HG02973 (cell line): ENCODE results near the gene SIX1.

Experiments used
- ATAC-seq: cut with Tn5 transposase; IDR thresholded peaks from one replicate; pipeline ENCODE4 v1.9.1; 2021; ENCODE audit warnings: moderate library complexity; ENCODE audit not compliant: unreplicated experiment

Gene SIX1

DNA sequence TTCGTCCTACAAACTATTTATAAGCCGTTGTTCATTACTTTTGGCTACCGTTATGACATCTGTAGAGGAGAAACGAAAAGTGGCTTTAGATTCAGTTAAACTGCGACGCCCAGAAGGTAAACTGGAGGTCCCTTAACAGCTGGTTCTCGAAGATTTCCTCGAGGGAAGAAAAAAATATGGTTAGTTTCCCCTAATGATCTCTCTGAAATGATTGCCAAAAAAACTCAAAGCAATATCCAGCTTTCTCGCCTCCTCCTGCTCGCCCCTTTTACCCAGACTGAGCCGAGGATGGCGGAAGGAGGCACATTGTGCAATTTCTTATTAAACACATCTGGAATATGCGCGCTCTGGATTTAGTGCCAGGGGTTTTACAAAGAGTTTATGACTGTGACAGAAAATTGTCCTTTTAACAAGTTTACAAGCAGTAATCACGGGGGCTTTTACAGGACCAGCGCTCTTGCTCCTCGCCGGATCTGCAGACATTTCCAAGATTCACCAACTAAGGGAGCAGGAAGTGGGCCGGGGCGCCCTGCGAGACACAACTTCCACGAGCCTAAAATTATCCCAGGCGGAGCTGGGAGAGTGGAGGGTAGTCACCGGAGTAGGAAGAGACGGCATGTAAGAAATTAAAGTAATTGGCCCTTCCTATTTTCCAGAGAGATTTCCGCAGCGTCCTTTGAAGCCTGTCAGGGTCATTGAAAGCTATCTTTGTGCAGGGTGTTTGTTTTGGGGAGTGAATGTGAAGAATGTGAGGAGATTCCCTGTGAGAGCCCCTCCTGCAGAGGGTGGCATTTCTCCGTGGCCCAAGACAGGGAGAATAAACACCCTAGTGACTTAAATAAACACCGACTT, 5.6 kb downstream of the SIX1 start:
- ATAC-seq, result no peak

DNA sequence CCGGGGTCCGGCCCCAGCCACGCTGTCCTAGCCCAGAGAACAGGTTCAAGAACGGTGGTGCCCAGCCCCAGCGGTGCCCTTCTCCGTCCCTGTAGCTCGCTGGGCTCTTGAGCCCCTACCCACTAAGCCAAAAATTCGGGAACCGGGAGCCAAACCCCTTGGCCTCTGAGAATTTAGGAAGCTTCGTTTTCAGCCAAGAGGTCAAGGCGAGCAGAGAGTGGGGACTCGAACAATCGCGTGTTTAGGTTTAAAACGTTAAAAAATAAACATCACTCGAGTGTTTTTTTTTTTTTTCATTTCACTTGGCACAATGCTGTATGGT, 6.2 kb downstream of the SIX1 start:
- ATAC-seq, result no peak

DNA sequence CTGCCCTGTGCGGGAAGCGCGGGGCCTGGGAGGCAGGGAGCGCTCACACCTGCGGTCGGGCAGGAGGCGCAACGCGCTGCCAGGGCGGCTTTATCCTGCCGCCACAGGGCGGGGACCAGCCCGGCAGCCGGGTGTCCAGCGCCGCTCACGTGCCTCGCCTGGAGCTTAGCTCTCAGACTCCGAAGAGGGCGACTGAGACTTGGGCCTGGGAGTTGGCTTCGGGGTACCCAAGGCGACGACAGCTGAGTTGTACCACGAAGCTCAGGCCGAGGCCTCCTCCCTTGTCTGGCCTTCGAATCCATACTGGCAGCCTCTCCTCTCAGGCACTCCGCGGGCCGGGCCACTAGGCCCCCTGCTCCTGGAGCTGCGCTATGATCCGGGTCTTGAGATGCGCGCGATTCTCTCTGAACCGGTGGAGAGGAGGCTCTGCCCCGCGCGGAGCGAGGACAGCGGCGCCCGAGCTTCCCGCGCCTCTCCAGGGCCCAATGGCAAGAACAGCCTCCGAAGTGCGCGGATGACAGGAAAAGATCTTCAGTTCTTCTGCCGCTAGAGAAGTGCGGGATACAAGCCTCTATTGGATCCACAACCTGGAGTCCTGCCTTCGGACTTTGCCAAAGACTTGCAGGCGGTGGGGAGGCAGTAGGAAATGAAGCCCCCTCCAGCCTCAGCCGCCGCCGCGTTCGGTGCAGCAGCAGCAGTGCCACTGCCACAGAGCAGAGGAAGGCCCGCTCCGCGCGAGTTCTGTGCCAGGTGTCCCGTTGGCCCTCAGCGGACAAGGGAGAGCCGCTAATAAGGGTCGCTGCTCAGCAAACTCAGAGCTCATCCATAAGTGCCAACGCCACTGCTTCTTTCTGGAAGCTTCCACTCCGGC, 6.8 kb downstream of the SIX1 start:
- ATAC-seq, result no peak

DNA sequence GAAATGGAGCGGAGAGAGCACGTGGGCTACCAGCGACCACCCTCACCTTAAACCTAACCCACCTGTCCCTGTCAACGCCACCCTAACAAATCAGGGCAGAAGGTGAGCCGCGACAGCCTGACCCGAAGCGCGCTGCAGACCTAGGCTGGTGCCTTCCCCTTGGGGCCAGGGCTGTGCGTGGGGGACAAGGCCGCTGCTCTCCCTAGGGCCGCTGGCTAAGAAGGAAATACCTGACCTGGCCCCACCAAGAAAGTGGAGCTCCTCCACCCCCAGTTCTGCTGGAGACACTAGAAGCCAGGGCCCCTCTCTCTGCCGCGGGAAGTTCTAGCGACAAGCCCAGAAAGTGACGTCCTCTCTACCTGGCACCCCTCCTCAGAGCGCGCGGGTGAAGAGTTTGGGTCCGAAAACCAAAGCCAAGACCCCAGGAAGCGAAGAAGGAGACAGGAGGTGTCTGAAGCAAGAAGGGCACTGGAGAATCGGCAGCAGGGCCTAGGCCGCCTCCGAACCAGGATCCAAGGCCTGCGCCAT, 7.5 kb downstream of the SIX1 start:
- no peak for ATAC-seq

DNA sequence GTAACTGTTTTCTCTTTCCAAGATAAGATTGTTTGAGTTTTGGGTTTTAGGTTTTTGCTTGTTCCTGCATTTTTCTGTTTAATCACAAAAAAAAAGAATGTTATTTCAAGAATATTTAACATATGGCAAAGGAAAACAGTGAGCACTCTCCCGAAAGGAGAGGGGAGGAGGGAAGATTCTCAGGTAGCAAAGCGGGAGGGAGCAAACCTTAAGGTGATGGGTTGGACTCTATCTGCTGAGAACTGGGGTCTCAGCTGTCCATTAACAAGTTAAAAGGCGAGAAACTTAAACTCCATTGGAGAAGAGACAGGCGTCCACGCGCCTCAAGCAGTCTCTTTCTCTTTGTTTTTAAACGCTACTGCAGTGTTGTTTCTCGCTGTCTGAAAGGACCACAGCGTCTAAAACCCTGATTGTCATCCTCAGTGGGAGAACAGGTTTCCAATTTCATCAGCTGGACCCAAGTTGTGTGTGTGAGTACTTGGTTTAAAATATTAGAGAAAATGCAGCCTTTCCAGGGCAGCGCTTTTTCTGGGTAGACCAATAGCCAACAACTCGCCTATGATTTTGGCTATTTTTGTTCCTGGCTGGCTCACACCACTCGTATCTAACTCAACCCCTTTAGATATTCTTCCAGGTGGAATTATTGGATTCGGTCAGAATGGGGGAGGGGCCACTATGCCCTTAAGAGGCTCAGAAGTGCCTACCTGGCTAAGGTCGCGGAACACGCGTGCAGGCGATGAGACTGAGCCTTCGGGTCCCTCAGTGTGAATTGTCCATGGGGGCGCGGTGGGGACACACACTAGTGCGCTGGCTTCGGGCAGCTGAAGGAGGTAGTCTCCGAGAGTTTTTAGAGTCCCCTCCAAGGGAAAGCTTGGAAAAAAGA, 8.2 kb downstream of the SIX1 start:
- no peak for ATAC-seq

DNA sequence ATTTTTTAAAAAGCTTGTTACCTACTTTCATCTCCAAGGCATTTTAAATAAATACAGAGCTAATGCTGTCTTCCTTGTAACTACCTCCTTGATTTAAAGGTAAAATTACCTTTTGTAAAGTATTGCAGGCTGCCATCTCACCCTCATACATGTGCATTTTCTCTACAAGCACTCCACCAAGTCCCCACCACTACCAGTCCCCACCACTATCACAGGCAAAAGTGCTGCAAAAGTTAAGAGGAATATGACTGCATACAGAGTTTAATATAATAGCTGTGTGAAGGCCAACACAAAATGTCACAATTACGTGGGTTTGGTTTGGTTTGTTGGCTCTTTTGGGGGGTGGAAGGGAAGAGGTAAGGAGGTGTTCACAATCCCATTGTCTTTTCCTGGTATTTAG, 9.6 kb downstream of the SIX1 start:
- no peak for ATAC-seq

DNA sequence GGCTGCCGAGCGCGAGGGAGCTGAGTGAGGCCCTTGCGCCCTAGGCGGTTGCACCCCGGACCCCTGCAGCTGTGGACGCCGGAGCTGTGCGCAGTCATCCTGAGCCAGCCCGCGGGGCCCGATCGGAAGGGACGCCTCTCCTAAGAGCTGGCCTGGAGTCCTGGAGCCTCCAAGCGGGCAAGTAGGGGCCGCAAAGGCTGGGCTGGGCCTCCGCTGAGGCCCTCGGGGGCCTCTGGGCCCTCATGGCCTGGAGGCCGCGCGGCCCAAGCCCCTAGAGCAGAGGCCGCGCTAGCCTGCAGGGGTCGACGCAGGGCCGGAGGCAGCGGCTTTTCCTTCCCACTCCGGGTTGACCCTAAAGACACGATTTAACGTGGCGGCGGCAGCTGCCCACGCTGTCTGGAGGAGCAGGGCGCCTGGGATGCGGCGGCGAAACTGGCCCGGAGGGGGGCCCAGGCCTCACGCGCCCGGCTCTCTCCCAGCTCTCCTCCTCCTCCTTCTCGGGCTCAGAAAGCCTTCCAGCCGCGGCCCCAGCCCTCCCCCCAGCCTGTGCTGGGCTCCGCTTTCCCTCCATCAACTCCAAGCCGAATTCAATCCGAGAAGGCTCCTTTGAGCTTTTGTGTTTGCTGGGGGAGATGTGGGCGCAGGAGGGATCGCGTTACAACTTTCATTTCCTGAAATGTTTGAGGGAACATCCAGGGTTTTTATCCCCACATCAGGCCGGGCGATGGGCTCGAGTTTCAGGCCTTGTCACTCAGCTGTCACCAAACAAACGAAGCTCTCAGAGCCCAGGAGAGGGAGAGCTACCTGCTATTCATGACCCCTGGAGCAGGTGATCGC, 11.6 kb downstream of the SIX1 start:
- ATAC-seq, result no peak

DNA sequence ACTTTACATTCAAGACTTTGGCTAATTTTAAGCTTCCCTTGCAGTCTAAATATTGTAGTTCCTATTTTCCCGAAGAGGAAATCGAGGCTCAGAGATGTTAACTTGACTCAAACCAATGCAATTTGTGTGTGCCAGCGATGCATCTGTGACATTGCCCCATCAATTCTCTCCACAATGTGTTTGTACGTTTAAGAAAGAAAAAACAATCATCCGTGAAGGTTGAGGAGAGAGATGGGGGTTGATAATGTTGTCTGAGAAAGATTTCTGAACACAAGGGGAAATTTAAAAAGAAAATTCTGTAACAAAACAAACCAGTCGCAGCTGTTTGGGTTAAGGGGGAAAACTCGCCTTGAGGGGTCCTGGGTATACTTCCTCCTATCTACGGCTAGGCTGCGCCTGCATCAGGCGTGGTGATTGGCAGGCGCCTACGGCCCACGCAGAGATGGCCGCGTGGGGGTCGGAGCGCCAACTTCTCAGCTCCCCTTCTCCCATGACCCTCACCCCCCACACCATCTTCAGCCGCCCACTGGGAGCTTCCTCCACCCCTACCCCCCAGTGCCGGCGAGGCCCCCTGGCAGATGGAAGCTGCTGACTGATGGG, 12.3 kb downstream of the SIX1 start:
- ATAC-seq, result no peak

DNA sequence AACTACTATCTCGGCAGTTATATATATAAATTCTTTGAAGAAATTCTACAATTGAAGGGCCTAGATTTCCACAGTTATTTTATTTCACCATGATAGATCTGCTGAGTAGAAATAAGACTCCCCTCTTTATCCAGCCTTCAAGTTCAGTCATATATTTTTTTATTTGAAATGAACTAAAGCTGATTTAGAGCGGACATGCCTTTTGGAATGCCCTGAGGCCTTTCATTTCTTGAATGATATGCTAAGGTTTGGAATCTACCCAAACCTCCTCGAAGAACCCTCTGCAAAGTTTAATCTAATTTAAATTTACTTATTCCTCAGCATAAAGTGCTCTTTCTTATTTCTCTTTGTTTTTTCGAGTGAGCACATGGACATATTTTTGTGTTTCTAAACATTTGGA, 15.1 kb downstream of the SIX1 start:
- no peak for ATAC-seq

DNA sequence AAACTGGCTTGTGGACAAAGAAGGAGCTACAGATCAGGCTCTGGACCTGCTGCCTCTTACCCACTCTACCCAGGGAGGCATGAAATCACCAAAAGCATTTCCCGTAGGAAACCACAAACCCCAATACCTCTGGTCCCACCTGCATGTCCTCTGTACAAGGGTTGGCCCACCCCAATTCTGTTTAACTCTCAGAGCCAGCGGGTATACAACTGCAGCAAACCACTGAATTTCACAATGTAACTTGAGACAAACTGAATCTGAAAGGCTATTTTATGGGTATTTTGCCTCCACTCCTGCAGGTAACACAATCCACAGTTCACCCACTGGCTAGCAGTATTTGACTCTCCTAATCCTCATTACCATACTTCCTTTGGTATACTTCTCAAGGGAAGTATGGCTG, 16.5 kb downstream of the SIX1 start:
- peak; percentile 44 for ATAC-seq

DNA sequence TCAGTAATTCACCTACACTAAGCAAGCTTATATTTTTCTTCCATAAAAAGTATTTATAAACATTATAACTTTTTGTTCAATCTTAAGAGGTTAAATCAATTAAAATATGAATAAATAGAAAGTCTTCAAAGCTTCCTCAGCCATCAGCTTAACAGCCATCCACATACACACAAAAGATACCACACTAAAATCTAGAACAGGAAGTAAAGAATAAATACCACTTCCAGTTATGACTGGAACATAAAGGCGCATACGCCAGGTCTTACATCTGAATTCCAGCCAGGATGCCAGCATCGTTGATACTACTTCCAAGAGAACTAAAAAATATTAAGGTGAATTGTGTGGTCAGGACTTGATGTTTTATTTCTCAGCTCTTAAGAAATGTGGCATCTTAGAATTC, 17.0 kb downstream of the SIX1 start:
- ATAC-seq, result peak; percentile 81

DNA sequence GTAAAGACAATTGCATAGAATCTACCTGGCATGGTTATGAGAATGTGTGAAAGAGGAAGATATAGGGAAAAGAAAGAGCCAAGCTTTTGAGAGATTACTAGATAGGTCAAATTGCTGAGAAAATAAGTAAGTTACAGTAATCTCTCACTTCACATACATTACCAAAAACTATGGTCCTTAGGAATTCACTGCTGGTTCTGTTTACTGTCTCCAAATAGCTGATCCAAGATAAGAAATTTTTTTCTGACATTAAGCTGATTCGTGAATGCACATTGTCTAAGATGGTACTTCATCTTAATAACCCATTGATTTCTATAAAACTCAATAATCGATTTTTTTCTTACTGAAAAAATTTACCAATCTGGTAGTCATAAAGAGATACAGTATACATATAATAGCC, 17.4 kb downstream of the SIX1 start:
- ATAC-seq, result no peak

DNA sequence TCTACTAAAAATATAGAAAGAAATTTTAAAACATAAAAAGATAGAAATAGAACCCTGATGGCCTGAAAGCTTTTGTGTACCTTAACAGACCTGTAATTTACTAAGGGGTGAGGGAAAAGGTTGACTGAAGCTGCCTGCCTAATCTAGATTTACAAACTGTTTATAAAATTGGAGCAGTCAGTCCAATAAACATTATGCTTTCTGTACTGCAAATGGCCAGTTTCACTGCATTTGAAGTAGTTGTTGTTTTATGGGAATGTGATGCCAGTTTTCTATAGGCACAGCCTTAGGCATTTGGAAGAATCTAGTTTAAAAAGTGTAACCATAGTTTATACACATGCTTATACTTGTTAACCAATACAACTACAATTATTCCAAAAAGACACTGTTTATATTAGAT, 19.1 kb downstream of the SIX1 start:
- no peak for ATAC-seq

DNA sequence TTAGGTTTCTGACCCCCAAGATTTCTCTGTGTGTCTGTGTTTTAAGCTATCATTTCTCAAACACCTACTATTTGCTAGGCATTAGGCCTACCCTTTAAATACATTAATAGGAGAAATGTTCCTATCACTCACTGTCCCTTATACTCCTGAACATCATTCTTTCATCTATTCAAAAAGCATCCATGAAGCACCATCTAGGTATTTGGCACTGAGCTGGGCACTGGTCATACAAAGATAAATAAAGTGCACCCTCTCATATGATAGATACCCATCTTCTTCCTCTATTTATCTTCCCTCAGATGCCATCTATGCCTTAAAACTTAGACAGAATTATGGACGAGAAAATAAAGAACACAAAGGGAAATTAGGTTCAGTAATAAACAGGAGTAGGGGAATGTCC, 20.4 kb downstream of the SIX1 start:
- ATAC-seq, result no peak

DNA sequence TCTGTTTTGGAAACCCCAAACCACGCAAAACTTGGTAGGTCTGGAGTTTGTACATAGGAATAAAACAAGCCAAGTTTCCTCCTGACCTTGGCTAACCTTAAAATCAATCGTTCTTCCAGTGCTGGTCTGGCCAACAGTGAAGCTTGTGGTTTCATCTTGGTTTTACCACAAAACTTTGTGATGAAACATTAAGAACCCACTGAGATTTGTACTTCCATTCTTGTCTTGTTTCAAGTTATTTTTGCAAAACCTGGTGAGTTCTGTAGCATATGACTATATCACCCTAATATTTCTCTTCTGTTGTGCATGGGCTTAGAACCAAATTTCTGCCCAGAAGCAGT, 26.4 kb downstream of the SIX1 start:
- no peak for ATAC-seq

DNA sequence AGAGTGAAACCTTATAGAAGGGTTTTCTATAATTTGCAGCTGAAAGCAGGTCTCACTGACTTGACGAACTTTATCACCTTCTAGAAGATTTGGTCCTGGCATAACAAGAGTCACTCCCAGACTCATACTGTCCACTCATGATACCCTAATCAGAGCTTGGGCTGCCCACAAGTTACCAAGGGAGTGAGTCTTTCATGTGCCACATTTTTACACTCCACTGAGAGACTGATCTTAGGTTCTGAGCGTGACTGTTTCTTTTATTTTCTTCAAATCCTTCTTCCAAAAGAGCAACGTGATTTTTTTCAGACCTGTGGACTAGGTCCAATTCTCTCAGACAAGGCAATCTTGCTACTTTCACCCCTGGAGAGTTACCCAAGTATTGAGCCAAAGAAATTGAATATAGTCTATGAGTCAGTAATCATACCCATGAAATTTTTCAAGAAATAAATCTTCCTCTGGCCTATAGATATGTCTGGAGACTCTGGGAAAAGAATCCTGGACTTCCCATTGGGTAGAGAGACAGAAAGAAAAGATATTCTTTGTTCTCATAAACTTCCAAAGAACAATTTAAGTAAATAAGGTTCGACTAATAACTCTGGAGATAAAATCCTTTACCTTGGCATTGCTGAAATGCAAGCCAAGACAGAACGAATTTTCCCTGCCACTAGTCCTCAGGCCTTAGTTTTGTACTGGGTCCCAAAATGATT, 26.9 kb downstream of the SIX1 start:
- no peak for ATAC-seq

DNA sequence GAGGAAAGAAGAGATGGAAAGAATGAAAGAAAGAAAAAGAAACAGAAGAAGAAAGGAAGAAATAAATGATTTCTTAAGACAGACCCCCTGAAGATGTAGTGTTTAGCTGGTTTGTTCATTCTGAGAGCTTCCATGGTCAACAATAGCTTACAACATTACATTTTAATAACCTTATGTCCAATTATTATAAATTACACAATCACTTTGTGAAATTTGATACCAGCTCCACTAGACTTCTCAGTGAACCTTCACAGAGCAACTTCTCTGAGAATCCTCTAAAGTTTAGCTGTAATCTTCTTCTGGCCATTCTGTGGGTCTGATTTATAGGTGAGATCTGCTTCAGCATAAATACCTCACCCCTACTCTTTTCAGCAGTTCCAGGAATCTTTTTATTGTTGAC, 27.9 kb downstream of the SIX1 start:
- ATAC-seq, result no peak

DNA sequence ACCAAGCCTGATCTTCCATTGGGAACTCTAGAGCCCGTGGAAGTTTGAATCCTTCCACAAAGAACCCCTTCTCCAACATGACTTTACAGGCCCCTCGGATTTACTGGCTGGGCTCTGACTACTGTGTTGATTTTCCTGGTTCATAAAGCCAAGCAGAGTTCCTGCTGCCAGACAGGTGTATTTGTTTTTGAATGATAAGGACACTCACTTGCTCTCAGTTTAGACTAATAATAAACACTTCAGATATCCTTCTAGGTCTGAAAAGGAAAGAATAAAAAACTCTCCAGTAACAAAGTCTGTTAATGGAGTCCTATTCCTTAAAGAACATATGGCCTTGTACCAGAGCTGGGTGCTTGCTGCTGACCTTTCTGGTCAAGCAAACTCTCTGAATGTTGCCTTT, 31.0 kb downstream of the SIX1 start:
- no peak for ATAC-seq

DNA sequence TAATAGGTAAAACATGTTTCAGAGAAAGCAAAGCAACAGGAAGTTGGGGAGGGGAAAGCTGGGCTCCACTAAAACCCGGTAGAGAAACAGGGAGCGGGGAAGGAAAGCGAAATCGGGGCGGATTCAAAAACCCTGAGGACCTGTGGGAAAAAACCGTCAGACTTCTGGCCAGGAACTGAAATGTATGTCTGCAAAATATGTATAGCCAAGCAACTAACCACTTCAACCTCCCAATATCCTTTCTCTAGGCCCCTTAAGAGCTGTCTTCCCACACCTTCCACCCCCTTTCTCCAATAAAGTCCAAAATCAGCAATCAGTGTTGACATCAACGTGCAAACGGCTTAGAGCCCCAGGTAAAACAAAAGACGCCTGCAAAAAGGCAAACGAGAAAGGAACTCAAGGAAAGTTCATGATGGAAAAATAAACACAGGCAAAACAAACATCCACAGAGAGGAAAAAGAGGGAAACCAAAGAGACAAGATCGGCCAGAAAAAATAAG, 32.8 kb downstream of the SIX1 start:
- no peak for ATAC-seq
